H1 (cell line): Measurements from ENCODE around the gene TFEC.

Experiments
- CEBPB ChIP-seq: IDR thresholded peaks from 2 replicates; pipeline ENCODE4 v1.6.1; 2012; ENCODE audit warnings: low read depth, low read length
- EP300 ChIP-seq, 2 experiments: IDR thresholded peaks; 1 replicate in 1 of 2; 2 replicates in 1 of 2; pipeline ENCODE4 v1.6.1; 2011 to 2012; ENCODE audit warnings: low read depth in 2 of 2, low read length in 2 of 2, mild to moderate bottlenecking in 2 of 2, borderline replicate concordance in 1 of 2, inconsistent platforms in 1 of 2, moderate library complexity in 1 of 2
- GTF2F1 ChIP-seq: IDR thresholded peaks from 2 replicates; pipeline ENCODE4 v1.6.1; 2012; ENCODE audit warnings: low read depth, low read length, improper control_type of control experiment, borderline replicate concordance
- POLR2A ChIP-seq, 2 experiments: IDR thresholded peaks; 1 replicate in 1 of 2; 2 replicates in 1 of 2; pipeline ENCODE4 v1.6.1; 2011; ENCODE audit warnings: low read depth in 2 of 2, low read length in 2 of 2, mild to moderate bottlenecking in 2 of 2; ENCODE audit errors: control extremely low read depth in 1 of 2
- YY1 ChIP-seq: IDR thresholded peaks from 2 replicates; pipeline ENCODE4 v1.6.1; 2011; ENCODE audit warnings: low read depth, mild to moderate bottlenecking, low read length
- TF ChIP-seq, protein P1 (sequence below), 3 experiments: IDR thresholded peaks; 1 replicate in 2 of 3; 2 replicates in 1 of 3; pipeline versions ENCODE4 v1.5.1 to v1.6.1; 2011; ENCODE audit warnings: low read length in 3 of 3, mild to moderate bottlenecking in 3 of 3, inconsistent platforms in 2 of 3, low read depth in 1 of 3, moderate library complexity in 1 of 3; ENCODE audit not compliant: insufficient read depth in 1 of 3; ENCODE audit errors: control extremely low read depth in 1 of 3

DNA sequence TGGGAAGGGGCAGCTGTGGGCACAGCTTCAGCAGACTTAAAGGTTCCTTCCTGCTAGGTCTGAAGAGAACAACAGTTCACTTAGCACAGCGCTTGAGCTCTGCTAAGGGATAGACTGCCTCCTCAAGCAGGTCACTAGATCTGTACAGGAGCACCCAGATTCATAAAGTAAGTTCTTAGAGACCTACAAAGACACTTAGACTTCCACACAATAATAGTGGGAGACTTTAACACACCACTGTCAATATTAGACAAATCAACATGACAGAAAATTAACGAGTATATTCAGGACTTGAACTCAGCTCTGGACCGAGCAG lies 140.9 kb downstream of the TFEC start:
- no peak for TF ChIP-seq POLR2A (IDR thresholded peaks at IDR 0.05; ENCODE audit: control extremely low read depth in 1 of 2, low read depth in 2 of 2, low read length in 2 of 2)
- no peak for TF ChIP-seq EP300 (IDR thresholded peaks at IDR 0.05; ENCODE audit: borderline replicate concordance in 1 of 2, low read depth in 2 of 2, low read length in 2 of 2)
- TF ChIP-seq YY1, result no peak
- no peak for TF ChIP-seq CEBPB
- TF ChIP-seq, protein P1, sequence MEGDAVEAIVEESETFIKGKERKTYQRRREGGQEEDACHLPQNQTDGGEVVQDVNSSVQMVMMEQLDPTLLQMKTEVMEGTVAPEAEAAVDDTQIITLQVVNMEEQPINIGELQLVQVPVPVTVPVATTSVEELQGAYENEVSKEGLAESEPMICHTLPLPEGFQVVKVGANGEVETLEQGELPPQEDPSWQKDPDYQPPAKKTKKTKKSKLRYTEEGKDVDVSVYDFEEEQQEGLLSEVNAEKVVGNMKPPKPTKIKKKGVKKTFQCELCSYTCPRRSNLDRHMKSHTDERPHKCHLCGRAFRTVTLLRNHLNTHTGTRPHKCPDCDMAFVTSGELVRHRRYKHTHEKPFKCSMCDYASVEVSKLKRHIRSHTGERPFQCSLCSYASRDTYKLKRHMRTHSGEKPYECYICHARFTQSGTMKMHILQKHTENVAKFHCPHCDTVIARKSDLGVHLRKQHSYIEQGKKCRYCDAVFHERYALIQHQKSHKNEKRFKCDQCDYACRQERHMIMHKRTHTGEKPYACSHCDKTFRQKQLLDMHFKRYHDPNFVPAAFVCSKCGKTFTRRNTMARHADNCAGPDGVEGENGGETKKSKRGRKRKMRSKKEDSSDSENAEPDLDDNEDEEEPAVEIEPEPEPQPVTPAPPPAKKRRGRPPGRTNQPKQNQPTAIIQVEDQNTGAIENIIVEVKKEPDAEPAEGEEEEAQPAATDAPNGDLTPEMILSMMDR (IDR thresholded peaks at IDR 0.05; ENCODE audit: control extremely low read depth in 1 of 3, insufficient read depth in 1 of 3, low read depth in 1 of 3, low read length in 3 of 3), result no peak
- no peak for TF ChIP-seq GTF2F1
